Measurements from ENCODE around the gene VTA1.
A peak's percentile ranks its signal among the peaks of the same experiment; 100 is the strongest.
"Not testable (repeated sequence)": the region's sequence is repeated elsewhere in the genome, so short reads cannot be mapped to it uniquely, and the experiment has no call there.

The VTA1 gene

DNA sequence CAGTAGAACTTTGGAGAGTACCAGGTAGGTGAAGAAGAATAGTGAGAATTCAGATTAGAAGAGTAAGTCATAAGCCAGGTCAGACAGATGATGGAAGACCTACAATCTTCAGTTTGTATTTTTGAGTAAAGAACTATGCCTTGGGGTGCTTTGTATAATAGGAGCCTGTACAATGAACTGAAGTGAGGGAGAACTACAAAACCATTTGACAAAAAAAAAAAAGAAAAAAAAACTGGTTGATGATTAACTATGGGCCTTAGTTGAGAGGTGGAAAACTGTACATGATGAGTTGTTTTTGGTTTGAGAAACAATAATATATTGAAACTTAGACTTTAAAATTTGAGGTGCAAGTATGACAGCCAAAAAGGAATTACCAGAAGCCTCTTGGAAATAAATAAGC lies 25.7 kb downstream of the VTA1 start:
- no peak for DNase-seq

DNA sequence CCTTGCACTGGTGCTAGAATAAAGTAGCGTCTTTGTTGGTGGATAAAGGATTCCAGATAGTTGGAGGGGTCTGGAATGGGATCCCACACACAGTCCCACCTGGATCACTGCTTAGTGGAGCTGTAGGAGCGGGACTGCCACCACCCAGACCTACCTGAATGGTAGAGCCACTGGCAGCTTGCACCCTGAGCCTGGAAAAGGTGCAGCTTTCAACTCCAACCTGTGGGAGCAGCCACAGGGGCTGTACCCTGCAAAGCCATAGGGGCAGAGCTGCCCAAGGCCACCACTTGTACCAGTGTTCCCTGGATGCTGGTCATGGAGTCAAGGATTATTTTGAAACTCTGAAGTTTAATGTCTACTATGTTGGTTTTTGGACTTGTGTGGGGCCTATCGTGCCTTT lies 26.9 kb downstream of the VTA1 start:
- DNase-seq, result no peak

DNA sequence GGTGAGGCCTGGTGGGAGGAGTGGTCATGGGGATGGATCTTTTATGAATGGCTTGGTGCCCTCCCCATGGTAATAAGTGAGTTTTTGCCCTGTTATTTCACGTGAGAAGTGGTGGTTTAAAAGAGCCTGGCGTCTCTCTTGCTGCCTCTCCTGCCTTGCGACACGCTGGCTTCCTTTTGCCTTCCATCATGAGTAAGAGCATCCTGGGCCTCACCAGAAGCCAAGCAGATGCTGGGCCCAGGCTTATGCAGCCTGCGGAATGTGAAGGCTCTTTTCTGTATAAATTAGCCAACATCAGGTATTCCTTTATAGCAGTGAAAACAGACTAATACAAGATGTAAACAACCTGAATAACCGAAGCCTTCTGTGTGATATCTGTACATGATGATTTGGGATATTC lies 27.6 kb downstream of the VTA1 start:
- no peak for DNase-seq

DNA sequence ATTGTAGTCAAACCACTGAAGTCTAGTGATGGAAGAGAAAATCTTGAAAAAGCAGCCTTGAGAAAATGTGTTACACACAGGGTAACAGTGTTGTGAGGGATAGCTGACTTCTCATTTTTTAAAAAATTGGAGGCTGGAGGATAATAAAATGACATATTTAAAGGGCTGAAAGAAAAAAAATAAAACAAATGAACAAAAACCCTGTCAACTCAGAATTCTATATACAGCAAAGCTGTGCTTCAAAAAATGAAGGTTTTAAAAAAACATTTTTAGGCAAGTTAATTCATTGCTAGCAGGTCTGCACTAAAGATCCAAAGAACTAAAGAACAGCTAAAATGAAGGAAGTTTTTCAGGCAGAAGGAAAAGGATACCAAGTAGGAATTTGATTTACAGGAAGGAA lies 31.1 kb downstream of the VTA1 start:
- DNase-seq, result no peak

DNA sequence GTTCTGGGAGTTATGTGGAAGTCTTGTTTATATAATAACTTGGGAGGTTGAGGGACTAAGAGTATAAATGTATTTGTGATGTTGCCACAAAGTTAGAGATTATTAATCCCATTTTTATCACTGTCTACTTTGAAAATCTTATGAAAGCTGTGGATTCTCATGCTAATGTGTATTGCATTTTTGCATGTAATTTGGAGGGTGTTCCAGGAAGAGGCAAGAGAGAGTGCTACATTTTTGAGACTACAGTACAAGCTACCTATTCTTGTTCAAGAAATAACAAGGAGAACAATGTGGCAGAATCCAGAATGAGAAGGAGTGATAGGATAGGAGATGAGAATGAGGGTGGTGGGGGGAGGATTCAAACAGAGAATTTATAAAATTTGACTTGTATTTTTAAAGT lies 34.9 kb downstream of the VTA1 start:
- no peak for DNase-seq

DNA sequence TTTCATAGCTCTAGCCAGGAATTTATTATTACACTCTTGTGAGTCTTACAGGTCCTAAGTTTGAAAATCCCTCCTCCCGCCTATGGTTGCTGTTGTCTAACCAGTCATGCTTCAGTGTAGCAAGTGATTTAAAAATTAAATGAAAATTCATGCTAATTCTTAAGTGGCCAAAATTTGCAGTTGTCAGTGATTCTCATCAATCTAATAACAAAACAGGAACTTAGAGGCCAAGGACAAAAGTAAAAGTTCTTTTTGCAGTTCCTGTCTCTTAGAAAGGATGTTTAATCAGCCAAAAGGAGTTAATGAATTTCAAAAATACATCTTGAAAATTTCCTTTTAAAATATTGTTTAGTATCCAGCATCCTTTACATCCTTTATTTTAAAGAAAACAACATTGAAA lies 36.3 kb downstream of the VTA1 start:
- no peak for DNase-seq

DNA sequence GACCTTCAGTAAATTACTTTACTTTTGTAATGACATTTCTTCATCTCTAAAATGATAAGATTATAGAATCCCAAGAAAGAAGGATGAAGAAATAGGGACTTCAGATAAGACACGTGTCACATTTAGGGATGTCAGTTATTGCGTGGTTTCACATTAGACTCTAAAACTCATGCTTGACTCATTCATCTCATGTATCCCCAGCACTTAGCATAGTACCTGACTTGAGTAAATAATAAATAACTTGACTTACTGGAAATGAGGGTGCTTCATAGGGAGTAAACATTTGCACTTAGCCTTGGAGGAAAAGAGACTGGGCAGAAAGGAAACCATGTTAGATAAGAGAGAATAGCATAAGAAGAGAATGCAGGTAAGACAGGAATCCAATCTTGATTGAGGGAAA lies 37.2 kb downstream of the VTA1 start:
- no peak for DNase-seq

DNA sequence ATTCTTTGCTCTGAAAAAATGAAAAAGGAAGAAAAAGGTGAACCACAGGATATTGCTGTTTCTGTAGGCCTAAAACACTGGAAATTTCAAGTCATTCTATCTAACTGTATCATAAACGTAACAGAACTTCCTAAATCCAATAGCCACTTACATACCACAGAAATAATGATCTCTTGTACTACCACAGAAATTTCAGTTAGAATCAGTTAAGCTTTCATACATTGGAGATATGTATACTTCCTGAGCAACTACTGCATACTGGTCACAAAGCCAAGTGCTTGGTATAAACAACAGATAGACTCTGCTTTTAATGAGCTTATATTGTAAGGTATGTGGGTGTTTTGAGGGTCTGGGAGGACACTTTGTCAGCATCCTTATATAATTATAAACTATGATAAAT lies 38.6 kb downstream of the VTA1 start:
- DNase-seq, result no peak

DNA sequence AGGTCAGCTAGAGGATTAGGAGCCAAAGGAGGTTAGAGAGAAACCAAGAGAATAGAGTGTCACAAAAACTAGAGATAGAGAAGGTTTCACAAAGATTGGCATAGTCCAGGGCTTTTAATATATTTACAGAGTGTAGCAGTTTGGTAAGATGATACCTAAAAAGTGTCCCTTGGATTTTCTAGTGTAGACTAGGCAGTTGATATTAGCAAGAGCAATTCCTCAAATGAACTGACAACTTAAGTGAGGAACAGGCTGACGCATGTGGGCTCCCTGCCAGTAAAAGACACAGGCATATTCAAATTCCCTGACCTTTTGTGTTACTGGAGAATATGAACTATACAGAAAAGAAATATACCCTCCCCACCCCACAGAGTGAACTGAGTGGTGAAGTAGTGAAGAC lies 40.1 kb downstream of the VTA1 start:
- no peak for DNase-seq

DNA sequence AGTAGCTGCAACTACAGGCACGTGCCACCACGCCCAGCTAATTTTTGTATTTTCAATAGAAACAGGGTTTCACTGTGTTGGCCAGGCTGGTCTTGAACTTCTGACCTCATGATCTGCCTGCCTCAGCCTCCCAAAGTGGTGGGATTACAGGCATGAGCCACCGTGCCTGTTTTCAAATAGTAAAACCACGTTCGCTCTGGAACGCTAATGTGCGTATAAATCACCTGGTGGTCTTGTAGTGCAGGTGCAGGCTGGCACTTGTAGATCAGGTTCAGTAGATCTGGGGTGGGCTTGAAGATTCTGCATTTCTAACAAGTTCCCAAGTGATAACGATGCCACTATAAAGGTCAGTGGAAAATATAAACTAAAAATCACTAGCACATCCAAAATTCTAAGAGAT lies 41.3 kb downstream of the VTA1 start:
- not testable (repeated sequence) for DNase-seq

DNA sequence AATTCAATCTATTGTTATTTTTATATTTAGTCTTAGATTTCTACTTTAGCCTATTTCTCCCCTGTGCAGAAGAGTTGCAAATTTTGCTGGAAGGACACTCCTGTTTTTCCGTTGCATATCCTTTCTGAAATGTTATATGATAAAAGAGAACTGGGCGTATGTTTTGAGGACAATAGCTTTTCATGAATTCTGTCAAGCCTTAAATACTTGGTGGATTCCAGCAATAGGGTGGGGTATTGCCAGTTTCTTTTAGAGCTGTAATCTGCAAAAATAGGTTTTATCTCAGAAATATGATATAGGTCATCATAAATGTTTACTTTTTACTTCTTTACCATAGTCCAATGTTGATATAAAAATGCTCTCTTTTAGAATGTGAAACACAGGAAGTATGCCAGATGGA lies 42.0 kb downstream of the VTA1 start:
- no peak for DNase-seq

DNA sequence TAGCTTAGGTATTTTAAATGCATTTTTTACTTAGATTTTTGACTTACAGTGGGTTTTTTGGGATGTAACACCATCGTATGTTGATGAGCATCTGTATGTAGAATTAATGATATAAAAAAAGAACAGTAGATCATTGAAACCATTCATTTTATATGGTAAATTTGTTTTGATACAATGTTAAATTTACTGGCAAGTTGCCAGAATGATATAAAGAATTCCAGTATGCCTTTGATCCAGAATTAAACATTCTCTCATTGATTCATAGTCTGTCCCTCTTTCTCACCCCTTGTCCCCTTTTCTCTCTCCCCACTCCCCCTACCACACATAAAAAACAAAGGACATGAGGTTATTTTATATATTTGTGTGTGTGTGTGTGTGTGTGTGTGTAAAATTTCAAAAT lies 45.3 kb downstream of the VTA1 start:
- DNase-seq, result no peak

DNA sequence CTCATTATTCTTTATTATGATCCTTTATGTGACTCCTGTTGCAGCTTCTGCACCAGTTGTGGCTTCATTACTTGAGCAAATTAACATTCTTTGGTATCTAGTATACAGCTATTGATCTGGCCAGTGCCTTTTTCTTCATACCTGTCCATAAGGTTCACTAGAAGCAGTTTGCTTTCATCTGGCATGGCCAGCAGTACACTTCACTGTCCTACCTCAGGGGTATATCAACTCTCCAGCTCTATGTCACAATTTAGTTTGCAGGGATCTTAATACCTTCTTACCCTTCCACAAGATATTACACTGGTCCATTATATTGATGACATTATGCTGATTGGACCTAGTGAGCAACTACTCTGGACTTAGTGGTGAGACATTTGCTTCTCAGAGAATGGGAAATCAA lies 46.6 kb downstream of the VTA1 start:
- no peak for DNase-seq

DNA sequence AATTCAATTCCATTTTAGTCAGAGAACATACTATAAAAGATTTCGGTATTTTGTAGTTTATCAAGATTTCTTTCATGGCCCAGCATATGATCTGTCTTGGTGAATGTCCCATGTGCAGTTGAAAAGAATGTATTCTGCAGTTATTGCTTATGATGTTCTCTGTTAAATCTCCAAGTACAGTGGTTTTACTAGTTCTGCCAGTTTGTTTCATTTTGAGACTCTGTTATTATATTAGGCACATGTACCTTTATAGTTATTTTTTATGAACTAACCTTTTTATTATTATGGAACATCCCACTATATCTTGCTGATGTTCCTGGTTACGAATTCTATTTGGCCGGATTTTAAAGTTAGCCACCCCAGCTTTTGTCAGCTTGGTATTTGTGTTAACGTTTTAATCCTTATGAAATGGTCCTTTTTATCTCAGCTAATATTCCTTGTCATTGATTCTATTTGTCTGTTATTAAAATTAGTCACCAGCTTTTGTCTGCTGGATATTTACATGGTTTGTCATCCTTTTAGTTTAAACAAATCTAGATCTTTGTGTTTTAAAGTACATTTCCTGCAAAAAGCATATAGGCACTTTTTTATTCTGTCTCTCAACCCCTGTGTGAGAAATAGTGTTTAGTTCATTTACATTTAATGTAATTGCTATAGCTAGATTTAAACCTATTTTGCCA lies 48.9 kb downstream of the VTA1 start:
- peak; percentile 49 for DNase-seq

DNA sequence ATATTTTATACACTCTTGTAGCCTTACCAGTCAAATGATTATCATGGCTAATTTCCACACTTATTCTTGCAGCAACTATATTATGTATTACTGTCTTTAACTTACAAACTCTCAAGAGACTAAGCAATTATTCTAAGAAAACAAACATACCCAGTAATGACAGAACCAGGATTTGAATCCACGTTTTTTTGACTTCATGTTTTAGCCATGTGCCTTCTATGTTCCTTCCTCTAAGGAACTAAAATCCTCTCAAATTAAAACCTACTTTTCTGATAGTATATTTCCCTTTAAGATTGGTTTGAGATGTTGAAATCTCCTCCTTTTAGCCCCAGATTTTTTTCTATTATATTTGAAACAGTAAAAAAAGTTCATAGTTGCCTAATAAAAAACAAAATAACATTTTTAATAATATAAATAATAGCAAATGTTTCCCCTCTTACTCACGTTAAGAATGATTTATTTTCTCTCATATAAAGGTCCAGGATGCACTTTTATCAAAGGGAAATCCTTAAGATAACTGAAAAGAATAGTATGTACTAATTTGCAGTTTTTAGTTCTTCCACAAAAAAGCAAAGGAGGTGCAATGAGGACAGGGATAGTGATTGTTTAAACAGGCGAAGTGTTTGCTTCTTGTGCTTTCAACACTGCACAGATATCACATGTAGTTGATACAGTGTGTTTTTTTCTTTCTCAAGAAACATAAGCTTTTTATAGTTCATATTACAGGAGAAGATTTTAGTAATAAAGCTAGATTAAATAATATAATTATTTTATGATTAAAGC lies 54.0 kb downstream of the VTA1 start:
- DNase-seq, result no peak

DNA sequence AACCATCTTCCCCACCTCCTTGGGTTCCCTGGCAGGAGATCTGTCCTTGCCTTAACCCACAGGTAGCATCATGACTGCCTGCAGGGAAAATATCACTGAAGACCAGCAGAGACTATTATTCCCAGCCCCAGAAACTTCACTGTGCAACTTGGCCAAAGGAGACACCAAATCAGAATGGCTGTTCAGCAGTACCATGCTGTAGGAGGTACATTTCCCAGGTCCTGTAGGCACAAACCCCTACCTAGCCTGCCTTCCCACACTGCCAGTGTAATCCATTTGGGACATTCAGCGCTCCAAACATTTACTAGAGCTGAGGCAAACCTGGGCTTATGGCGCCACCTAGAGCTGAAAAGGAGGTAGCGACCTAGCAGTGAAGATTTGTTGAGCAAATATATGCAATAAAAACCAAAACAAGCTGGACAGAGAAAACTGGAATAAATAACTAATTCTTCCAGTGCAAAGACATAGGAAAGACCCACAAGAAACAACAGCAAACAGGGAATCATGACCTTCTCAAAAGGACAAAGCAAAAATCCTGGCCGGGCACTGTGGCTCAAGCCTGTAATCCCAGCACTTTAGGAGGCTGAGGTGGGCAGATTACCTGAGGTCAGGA lies 60.3 kb downstream of the VTA1 start:
- DNase-seq, result peak; percentile 70

DNA sequence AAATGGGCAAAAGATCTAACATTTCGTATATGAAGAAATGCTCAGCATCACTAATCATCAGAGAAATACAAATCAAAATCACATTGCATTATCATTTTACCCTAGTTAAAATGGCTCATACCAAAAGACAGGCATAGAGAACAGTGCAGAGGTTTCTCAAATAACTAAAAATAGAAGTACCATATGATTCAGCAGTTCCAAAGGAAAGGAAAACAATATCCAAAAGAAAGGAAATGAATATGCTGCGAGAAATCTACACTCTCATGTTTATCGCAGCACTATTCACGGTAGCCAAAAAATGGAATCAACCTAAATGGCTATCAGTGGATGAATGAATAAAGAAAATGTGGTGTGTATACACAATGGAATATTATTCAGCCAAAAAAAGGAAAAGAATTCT lies 63.5 kb downstream of the VTA1 start:
- DNase-seq, result no peak

DNA sequence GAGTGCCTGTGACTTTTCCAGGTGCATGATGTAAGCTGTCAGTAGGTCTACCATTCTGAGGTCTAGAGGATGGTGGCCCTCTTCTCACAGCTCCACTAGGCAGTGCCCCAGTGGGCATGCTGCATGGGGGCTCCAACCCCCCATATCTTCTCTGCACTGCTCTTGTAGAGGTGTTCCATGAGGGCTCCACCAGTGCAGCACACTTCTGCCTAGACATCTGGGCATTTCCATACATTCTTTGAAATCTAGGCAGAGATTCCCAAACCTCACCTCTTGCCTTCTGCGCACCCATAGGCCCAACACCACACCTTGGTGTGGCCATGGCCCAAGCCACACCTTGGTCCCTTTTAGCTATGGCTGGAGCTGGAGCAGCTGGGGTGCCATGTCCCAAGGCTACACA lies 66.3 kb downstream of the VTA1 start:
- DNase-seq, result no peak

DNA sequence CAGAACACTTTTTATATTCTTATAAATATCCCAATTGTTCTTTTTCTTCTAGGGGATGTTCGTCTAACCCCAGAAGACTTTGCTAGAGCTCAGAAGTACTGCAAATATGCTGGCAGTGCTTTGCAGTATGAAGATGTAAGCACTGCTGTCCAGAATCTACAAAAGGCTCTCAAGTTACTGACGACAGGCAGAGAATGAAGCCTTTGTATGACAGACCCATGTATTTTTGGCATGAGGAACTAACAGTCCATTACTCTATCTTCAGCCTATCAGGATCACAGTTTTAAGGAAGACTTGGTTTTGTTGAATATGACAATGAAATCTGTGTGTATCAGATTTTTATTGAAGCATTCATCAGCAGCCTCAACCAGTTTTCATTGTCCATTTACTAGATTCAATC lies 71.4 kb downstream of the VTA1 start:
- no peak for DNase-seq

DNA sequence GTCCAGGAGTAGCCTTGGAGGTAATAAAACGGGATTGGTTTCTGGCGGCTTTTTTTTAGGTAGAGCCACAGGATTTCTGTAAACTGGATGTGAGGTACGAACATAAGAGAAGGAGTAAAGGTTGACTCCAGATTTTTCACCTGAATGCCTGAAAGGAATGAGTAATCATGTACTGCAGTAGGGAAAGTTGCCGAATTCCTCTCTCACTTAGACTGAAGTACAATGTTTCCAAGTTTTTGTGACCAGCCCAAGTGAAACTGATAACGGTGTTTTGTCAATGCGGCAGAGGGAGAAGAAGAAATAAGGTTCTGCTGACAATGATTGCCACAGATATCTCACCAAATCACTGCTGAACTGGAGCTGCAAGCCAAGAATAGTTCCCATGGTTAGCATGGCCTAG lies 75.0 kb downstream of the VTA1 start:
- no peak for DNase-seq

DNA sequence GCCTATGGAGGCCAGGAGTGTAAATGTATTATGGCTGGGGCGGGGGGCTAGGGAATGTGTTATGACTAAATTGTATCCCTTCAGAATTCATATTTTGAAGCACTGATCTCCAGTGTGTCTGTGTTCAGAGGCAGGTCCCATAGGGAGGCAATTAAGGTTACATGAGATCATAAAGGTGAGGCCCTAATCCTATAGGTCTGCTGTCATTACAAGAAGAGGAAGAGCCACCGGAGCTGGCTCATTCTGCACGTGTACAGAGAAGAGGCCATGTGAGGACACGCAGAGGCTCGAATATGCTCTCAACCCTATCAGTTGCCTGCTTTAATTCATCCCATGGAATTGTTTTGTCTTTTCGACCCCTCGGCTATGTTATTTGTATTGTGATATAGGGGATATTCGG lies 76.9 kb downstream of the VTA1 start:
- DNase-seq, result no peak

DNA sequence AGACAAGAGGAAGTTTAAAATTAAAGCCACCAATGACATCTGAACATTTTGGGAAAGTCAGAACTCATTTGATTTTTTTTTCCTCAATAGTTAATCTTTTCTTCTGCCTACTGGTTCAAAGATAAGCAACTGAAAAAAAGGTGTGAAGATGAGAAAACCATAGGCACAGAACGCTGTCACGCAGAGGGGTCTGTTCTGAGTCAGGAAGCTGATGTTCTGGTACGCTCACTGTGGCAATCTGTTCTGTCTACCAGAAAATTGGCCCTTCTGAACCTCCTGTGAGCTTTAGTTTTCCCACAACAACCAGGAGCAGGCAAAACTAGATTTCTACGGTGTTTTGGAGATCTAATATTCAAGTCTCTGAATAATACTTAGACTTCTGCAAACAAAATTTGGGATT lies 78.1 kb downstream of the VTA1 start:
- no peak for DNase-seq

DNA sequence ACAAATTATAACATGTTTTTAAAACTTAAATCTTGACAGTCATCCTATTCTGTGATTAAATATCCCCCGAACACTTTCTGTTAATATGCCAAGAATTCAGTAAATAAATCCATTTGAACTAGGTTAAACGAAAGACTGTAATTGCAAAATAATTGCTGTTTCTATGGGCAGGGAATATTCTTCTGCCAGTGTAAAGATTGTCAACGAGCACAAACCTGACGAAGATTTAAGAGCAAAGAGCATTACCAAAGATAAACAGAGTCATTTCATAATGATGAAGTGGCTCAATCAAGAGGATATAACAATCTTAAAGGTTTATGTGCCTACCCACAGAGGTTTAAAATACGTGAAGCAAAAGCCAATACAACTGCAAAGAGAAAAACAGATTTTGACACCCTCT lies 78.5 kb downstream of the VTA1 start:
- DNase-seq, result no peak

DNA sequence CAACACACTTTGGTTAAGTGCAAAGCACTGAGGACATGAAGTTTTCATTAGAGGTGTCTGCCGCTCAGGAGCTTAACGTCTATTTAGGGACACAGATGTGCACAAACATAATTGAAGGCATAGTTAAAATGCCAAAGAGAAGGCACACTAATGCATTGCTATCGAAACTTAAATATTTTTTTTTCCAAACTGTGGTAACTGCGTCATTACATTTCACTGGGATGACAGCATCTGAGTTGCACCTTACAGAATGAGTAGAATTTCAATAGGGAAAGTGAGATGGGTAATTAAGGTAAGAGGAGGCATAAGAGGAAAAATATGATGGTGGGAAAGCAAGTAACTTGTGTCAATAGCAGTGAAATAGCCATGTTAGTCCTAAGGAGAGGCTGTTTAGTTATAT lies 79.7 kb downstream of the VTA1 start:
- DNase-seq, result no peak

Measured in EL (cell line).